VCaP (cell line): ENCODE results near the gene PARP16.
A peak's percentile ranks its signal among the peaks of the same experiment; 100 is the strongest.
"Not testable (repeated sequence)": the region's sequence is repeated elsewhere in the genome, so short reads cannot be mapped to it uniquely, and the experiment has no call there.

Experiments
- H3K27ac ChIP-seq: fragments of 450-650 bp; 2 replicates; pipeline ENCODE4 v1.5.1; 2017
- CTCF ChIP-seq: fragments of 450-650 bp; conservative IDR thresholded peaks from 2 replicates; pipeline ENCODE4 v1.5.1; 2017; ENCODE audit warnings: mild to moderate bottlenecking, moderate library complexity

Gene PARP16

GRCh38 chr15:65286069-65286703, 497 bp downstream of the PARP16 start:
- peak overlapping the region; percentile 92 for H3K27ac ChIP-seq
- no peak for TF ChIP-seq CTCF

DNA sequence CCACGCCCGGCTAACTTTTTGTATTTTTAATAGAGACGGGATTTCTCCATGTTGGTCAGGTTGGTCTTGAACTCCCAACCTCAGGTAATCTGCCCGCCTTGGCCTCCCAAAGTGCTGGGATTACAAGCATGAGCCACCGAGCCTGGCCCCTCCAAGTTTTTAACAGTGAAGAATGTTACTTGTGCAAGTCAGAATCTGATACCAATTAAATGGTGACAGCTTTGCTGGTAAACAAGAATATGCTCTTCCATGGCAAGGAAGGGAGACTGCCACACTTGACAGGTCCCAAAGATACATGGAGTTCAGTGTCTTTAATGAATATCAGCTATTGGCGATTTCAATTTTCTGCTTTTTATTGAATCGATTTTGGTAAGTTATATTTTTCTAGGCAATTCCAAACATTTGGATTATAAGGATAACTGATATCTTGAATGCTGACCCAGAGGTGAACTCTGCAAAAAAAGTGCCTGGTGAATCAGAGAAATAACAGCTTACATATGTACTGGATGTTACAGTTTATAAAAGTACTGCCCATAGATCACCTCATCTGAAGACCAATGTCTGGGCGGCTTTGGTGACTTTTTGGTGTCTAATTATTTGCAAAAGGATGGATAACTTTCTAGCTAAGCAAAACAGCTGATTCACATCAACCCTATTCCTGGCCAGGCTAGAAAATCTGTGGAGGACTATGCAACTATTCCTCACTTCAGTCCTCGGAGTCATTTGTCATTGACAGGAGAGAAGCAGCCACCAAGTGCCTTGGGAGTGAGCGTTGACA, 1.2 kb downstream of the PARP16 start:
- TF ChIP-seq CTCF = no peak
- peak overlapping the region; percentile 92 for H3K27ac ChIP-seq

DNA sequence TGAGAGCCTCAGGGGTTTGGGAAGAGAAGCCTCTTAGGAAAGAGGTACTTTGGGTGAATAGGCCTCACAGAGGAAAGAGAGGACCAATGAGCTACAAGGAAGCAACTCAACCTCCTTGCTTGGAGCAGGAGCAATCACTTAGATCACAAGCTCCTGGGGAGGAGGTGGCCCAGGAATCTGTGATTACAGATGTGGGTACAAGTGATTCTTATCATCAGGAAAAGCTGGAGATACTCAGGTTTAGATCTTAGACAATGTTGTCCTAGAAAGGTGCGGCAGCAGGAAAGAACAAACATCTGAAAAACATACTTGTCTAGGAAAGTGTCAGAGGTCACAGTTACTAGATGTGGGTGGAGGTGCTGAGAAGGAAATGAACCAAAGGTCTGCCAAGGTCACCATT, 8.2 kb downstream of the PARP16 start:
- no peak overlapping the region for H3K27ac ChIP-seq
- no peak for TF ChIP-seq CTCF

GRCh38 chr15:65277015-65277414, 9.7 kb downstream of the PARP16 start:
- no peak for TF ChIP-seq CTCF

DNA sequence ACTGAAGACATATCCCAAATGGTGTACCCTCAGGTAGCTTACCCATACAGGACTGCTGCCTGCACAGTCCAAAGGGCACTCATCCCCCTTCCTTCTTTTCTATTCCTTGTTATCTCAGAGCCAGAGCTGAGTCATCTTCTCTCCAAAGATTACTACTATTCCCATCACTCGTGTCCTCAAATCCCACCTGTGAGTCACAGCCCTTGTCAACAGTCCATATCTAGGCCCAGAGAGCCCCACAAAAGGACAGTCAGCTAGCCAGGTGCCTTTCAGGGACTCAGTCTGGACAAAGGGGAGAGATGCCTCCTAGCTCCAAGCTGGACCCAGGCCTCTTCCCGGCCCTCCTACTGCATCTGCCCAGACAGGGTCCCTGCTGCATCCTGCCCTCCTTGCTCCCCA, 11.0 kb downstream of the PARP16 start:
- no peak for TF ChIP-seq CTCF
- no peak overlapping the region for H3K27ac ChIP-seq

More at GRCh38 chr15:65277015-65277414, 9.7 kb downstream of the PARP16 start:
- H3K27ac ChIP-seq = no peak overlapping the region

GRCh38 chr15:65275104-65275727, 11.5 kb downstream of the PARP16 start:
- no peak for TF ChIP-seq CTCF
- H3K27ac ChIP-seq = no peak overlapping the region

DNA sequence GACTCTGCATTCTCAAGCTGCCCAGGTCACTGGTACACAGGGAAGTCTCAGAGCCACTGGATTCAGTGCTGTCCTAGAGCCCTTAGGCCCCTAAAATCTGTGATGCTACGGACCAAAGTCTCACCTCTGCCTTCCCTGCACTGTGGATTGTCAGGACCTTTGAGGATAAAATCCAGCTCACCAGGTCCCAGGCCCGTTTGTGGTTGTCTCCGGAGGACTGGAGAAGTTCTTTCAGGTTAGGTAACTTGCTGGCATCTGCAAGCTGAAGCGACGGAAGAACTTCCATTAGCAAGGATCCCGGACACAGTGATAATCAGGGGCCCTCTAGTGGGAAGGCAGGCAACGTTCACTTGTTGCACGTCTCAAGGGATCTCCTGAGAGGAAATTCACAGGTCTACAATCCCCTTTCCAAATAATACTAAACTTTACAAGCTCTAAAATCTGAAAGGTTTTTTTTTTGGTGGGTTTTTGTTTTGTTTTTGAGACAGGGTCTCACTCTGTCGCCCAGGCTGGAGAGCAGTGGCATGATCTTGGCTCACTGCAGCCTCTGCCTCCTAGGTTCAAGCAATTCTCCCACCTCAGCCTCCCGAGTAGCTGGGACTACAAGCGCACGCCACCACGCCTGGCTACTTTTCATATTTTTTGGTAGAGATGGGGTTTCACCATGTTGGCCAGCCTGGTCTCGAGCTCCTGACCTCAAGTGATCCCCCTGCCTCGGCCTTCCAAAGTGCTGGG, 15.7 kb downstream of the PARP16 start:
- H3K27ac ChIP-seq = not testable (repeated sequence)
- TF ChIP-seq CTCF = peak; percentile 93
